GM19467 (cell line): ENCODE measurements around the gene DNAH10.

Source experiments
- ATAC-seq: cut with Tn5 transposase; IDR thresholded peaks from one replicate; pipeline ENCODE4 v1.9.1; 2021; ENCODE audit warnings: mild to moderate bottlenecking, moderate library complexity; ENCODE audit not compliant: unreplicated experiment

DNAH10 gene

DNA sequence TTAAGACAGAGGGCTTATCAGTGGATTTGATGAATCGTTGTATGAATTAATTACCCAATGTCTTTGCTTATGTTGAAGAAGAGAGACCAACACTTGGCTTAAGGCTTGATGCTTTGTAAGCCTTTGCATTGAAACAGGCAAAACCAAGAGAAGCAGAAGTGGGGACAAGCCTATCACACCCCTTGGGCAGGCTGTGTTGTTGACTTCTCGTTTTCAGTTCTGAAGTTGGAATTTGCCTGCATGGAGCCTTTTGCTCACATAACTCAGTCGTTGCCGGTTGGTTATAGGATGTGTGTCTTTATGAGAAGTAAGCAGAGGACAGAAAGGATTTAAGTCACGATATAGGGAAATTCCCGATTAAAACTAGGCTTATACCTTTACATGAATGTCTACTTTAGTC lies 115.9 kb downstream of the DNAH10 start:
- no peak for ATAC-seq

DNA sequence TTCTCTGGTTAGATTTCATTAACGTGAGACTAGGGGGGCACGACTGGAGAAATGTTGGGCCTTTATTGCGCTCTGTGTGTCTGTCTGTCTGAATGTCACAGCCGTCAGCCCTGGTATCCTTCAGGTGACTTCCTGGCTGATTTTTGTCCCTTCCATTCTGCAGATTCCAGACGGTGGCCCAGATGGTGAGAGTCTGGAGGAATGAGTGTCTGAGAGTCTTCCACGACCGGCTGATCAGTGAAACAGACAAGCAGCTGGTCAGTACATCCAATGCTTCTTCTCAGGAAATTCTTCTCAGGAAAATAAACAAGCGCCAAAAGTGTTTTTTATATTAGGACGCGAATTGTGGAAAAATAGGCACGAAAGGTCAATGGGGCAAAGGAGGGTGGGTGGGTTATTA lies 117.0 kb downstream of the DNAH10 start:
- ATAC-seq: no peak

DNA sequence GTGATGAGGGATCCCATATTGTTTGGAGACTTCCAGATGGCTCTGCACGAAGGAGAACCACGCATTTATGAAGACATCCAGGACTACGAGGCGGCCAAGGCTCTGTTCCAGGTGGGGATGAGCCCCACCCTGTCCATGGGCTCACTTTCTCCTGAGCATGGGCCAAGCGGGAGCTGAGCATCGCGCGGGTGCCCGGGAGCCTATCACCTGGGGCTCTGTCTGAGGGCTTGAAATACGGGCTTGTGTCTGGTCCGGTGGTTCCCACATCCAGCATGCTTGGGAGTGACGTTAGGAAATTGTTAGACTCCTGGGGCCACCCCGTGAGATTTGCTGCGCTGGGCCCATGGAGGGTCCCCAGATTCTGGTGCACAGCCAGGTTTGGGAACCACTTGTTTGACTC lies 117.6 kb downstream of the DNAH10 start:
- ATAC-seq: no peak

DNA sequence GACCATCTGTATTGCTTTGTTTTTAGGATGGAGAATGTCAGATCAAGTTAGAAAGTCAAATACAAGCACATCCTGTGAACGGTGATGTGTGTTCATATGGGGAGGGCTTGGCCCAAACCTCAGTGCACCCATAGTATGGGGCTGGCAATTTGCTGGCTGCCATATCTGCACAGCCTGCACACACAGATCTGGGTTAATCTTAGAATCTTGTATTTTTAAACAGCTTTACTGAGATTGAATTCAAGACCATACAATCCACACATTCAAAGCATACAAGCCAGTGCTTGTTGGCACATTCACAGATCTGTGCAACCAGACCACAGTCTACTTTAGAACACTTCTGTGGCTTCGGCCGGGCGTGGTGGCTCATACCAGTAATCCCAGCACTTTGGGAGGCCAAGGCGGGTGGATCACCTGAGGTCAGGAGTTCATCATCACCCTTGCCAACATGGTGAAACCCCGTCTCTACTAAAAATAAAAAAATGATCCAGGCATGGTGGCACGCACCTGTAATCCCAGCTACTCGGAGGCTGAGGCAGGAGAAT lies 120.1 kb downstream of the DNAH10 start:
- no peak for ATAC-seq

DNA sequence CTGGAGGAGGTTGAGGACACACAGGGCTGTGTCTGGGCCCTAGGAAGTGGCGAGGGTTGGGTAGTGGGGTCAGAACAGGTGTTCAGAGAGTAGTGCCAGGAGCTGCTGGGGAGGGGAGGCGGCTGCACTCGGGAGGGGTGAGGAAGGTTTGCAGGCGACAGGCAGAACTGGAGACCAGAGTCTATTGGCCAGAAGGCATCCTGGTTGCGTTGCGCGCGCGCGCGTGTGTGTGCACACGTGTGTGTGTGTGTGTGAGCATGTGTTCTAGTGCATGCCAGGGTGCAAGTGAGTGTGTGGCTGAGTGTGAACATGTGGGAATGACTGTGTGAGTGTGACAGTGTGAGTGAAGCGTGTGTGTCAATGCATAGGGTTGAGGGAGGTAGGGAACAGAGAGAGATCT lies 124.2 kb downstream of the DNAH10 start:
- ATAC-seq: no peak

DNA sequence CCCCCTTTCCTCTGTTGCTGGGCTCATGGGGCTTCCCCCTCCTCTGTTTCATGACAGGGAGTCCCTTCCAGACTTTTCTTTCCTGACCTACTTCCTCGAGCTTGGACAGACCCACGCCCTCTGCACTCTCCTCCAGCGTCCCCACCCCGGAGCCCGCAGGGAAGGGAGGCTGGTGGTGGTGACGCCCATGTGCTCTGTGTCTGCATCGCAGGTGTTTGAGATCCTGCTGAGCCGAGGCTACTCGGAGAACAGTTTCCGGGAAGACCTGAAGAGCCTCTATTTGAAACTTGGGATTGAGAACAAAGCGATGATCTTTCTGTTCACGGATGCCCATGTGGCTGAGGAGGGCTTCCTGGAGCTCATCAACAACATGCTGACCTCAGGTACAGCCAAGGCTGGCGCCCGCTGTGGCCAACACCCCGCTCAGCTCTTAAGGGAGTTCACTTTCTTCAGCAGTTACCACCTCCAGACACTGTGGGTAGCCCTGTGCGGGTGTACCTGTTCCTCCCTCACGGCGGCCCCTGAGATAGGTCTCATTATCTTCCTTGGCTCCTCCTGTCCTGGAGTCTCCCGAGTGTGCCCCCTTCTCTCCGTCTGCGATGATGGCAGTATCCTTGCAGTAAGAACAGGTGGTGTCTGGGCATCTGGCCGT lies 125.0 kb downstream of the DNAH10 start:
- no peak for ATAC-seq

DNA sequence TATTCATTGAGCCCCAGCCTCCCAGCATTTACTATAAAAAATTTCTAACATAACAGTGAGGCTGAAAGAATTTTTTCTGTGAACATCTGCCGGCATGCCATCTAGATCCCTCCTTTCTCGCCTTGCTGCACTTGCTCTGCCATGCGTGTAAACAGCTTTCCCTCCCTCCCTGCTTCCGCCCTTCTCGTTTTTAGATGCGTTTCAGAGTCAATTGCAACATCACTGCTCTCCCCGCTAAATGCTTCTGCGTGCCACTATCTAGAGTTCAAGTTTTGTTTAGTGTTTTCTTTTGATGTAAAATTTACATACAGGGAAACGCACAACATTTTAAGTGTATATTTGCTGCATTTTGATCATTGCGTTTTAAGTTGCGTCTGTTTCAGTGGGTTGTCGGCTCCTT lies 126.9 kb downstream of the DNAH10 start:
- ATAC-seq: no peak

DNA sequence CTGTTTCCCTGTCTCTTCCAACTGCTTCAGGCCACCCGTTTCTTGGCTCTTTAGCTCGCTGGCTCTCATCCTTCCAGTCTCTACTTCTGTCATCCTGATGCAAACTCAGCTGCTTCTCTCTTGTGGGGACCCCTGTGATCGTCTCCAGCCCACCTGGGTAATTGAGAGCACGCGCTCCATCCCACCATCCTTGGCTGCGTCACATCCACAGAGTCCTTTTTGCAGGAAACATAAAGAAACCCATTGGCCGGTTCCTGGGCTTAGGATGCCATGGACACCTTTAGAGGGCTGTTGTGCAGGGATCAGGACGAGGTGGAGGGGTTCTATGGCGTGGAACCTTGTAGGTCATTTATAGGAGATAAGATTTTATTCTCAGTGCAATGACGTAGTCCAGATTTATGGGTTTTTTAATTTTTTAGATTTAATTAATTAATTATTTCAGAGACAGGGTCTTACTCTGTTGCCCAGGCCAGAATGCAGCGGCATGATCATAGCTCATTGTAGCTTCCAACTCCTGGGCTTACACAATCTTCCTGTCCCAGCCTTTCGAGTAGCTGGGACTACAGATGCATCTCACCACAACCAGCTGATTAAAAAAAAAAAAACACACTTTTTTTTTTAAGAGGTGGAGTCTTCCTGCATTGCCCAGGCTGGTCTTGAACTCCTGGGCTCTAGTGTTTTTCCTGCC lies 127.9 kb downstream of the DNAH10 start:
- ATAC-seq: no peak

DNA sequence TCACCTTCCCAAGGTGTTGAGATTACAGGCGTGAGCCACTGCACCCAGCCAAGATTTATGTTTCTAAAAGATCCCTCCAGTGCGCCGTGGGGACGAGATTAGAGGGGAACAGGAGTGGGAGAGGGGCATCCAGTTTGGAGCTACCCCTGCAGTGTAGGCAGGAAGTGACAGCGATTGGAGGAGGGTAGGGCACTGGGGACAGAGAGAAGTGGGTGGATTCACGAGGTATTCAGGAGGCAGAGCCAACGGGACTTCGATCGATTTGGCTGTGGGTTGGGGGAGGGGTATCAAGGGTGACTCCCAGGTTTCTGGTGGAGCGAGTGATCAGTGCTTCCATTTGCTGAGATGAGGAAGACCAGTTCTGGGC lies 128.4 kb downstream of the DNAH10 start:
- no peak for ATAC-seq

DNA sequence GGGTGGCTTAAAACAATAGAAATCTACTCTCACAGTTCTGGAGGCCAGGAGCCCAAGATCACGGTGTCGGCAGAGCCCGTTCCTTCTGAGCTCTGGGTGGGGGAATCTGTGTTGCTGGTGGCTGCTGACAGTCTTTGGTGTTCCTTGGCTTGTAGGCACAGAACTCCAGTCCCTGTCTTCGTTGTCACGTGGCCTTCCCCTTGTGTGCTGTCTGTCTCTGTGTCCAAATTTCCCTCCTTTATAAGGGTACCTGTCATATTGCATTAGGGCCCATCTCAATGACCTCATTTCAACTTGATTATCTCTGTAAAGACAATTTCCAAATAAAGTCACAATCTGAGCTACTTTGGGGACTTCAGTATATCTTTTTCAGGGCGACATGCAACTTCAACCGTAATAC lies 128.9 kb downstream of the DNAH10 start:
- no peak for ATAC-seq

DNA sequence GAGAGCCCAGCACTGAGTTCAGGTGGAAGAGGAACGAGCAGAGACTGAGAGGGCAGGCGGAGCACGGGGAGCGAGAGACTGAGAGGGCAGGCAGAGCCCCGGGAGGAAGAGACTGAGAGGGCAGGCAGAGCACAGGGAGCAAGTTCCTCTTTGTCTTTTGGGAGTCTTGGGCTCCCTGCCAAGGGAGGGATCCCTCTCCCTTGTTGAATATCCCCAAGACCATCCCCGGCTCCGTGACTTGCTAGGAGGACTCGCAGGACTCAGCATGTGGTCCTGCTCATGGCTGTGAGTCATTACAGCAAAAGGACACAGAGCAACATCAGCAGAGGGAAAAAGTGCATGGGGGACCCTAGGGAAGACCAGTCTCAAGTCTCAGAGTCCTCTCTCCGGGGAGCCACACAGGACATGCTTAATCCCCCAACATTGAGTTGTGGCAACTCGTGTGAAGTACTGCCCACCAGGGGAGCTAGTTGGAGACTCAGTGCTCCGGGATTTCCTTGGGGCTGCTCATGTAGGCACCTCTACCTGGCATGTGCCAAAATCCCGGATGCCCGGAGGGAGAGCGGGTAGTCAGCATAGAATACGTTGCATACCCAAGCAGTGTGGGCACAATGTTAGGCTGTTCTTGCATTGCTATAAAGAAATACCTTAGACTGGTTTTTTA lies 129.5 kb downstream of the DNAH10 start:
- no peak for ATAC-seq

DNA sequence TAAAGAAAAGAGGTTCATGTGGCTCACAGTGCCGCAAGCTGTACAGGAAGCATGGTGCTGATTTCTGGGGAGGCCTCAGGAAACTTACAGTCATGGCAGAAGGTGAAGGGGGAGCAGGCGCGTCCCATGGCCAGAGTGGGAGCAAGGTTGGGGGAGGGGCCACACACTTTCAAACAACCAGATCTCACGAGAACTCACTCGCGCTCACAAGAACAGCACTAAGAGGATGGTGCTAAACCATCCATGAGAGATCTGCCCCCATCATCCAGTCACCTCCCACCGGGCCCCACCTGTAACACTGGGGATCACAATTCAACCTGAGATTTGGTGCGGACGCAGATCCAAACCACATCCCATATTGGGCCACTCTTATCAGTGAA lies 130.1 kb downstream of the DNAH10 start:
- no peak for ATAC-seq

DNA sequence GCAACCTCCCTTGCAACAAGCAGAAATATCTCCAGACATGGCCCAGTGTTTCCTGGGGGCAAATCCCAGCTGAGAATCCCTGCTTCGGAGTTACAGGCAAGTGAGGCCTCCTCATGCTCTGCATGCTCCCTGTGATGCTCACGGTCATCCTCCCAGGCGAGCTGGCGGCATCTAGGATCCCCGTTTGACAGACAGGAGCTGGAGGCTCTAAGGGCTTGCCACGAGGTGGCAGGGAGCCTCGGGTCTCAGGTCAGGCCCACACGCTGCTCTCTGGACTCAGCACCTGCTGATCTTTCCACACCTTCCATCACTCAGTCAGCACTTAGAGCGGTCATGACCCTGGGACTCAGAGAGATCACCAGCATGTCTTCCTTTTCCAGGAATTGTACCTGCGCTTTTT lies 130.8 kb downstream of the DNAH10 start:
- no peak for ATAC-seq

DNA sequence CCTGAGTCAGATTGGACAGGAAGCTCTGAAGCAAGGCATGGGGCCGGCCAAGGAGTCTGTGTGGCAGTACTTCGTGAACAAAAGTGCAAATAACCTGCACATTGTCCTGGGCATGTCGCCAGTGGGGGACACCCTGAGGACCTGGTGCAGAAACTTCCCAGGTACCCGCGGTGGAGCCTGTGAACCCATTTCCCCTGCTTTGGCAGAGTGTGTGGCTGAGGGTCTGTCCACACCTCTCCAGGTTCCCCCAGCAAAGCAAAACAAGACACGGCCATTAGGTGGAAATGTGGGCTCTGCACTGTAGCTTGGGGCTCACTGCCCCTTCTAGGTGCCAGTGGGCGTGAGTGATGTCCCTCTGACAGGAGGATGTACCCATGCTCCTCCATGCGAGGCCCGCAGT lies 131.2 kb downstream of the DNAH10 start:
- ATAC-seq: no peak

DNA sequence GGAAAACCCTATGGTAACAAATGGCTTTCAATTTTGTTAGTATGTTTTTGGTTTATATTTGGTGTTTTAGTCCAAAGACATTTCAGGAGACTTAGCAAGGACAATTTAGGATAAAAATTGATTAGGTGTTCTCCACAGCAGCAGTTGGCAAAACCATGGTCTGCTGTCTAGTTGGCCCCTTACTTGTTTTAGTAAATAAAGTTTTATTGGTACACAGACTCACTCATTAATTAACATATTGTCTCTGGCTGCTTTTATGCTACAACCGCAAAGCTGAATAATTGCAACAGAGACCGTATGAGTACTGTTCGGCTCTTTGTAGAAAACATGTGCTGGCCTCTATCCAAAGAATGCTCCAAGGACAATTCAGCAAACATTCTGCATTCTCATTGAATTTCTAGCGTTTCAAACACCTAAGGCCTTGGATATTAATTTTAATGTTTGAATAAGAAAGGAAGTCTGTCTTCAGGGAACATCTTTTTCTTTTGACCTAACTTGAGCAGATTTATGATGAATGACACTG lies 132.8 kb downstream of the DNAH10 start:
- no peak for ATAC-seq

DNA sequence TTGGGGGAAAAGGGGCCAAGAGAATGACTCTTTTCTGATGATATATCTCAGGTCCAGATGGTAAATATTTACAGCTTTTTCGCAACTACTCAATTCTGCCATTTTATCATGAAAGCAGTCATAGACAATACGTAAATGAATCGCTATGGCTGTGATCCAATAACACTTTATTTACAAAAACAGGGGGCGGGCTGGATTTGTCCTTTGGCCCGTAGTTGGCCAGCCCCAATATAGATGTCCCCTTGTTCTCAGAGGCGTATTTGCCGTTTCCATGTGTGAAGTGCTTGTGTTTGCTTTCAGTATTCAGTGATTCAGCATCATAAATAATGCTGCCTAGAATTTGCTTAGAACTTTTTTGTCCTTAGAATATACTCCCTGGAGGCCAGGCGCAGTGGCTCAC lies 133.3 kb downstream of the DNAH10 start:
- ATAC-seq: no peak

DNA sequence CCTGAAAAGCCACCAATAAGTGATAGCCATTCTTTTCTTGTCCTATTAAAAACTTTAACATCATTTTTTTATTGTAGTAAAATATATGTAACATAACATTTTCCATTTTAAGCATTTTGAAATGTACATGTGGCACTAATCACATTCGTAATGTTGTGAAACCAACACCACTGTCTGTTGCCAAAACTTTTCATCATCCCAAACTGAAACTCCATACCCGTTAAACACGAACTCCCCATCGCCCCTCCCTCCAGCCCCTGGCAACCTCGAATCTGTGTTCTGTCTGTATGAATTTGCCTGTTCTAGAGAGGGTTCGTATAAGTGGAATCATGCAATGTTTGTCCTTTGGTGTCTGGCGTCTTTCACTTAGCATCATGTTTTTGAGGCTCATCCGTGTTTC lies 134.7 kb downstream of the DNAH10 start:
- ATAC-seq: no peak

DNA sequence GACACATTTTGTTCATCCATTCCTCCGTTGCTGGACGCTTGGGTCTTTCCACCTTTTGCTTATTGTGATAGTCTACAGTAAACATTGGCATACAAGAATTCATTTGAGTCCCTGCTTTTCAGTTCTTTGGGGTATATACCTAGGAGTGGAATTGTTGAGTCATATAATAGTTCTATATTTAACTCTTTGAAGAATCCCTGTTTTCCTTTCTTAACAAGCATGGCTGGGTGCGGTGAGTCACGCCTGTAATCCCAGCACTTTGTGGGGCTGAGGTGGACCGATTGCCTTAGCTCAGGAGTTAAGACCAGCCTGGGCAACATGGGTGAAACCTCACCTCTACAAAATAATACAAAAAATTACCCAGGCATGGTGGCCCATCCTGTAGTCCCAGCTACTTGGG lies 135.1 kb downstream of the DNAH10 start:
- no peak for ATAC-seq

DNA sequence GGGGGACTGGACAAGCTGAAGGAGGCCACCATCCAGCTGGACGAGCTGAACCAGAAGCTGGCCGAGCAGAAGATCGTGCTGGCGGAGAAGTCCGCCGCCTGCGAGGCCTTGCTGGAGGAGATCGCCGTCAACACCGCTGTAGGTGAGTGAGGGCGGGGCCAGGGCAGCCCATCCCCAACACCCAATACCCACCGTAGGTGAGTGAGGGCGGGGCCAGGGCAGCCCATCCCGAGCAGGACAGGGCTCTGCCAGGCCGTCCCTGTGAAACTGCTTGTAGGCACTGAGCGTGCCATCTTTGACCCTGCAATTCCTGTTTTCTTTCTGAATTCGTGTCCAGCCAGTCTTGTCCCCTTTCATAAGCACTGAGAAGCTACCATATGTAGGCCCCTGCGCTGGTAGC lies 136.6 kb downstream of the DNAH10 start:
- ATAC-seq: no peak

DNA sequence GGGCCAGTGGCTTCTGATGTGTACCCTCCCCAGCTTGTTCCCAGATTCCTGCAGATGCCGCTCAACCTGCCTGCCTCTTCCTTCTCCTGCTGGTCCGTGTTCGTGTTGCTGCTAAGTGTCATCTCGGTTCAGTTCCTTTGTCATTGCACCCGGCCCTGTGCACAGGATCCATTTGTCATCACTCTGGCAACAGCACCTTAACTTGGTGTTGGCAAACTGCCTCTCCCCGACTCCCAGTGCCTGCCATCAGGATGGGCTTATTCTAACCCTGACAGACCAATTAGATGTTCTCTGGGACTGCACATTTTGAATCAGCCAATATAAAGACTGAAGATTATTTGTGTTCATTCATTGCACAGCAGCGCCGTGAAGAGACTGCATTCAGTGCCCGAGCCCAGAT lies 137.3 kb downstream of the DNAH10 start:
- no peak for ATAC-seq

DNA sequence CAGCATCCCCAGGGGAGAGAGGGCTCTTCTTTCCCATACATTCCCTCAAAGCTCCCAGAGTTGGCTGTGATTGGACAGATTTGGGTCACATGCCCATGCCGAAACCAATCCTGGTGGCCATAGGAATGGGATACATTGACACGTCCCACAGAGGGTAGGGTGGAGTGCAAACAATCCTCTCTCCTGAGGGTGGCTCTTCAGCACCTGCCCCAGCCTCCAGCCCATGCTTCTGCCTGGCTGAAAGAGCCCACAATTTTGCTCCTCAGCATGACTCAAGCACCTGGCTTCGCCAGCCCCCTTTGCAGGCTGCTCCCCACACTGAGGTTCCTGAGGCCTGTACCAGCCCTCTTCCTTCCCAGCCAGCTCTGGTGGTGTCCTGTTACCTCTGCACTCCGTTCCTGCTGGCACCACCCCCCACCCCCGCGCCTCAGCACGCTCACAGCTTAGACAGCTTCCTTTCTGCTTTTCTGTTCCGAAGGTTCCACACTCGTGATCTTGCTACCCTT lies 138.8 kb downstream of the DNAH10 start:
- no peak for ATAC-seq

DNA sequence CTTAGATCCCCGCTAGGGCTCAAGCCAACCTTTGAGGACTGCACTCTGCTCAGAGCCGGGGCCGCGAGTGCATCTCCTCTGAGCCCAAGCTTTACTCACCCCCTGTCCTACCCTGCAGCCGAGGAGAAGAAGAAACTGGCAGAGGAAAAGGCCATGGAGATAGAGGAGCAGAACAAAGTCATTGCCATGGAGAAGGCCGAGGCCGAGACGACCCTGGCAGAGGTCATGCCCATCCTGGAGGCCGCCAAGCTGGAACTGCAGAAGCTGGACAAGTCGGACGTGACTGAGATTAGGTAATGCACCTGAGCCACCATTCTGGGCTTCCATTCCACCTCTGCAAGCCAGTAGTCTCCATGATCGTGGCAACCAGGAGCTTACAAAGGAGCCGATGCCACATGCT lies 140.7 kb downstream of the DNAH10 start:
- ATAC-seq: no peak
